A549 (cell line): ENCODE data around the gene TBC1D22A.

Experiments
- CEBPB ChIP-seq, 2 experiments: fragments of >200 bp in 1 of 2; sonication (Bioruptor Twin) in 1 of 2; formaldehyde crosslinking in 1 of 2; IDR thresholded peaks; 2 replicates each; pipeline ENCODE4 v1.6.1; 2012 to 2016
- CHD4 ChIP-seq: fragments of 200-600 bp; sonication (generic); IDR thresholded peaks from 2 replicates; pipeline ENCODE4 v1.6.1; 2016; ENCODE audit warnings: antibody characterized with exemption, mild to moderate bottlenecking, borderline replicate concordance
- EP300 ChIP-seq, 2 experiments: fragments of >200 bp; sonication (Bioruptor Twin); formaldehyde crosslinking; IDR thresholded peaks; 2 replicates in 1 of 2; 3 replicates in 1 of 2; pipeline ENCODE4 v1.6.1; 2016 to 2017
- FOSL2 ChIP-seq, 2 experiments: fragments of 450-650 bp in 1 of 2; fragments of >200 bp in 1 of 2; sonication (Bioruptor Twin) in 1 of 2; formaldehyde crosslinking; IDR thresholded peaks; 2 replicates each; pipeline versions ENCODE4 v1.5.0 to v1.6.1; 2016 to 2020; ENCODE audit warnings: mild to moderate bottlenecking in 1 of 2, moderate library complexity in 1 of 2
- MAFK ChIP-seq: fragments of 450-650 bp; IDR thresholded peaks from 2 replicates; pipeline ENCODE4 v1.6.1; 2014; ENCODE audit not compliant: partially characterized antibody
- NR3C1 ChIP-seq: fragments of >200 bp; sonication (Bioruptor Twin); formaldehyde crosslinking; IDR thresholded peaks from 3 replicates; pipeline ENCODE4 v1.6.1; 2017
- POLR2A ChIP-seq: IDR thresholded peaks from 2 replicates; pipeline ENCODE4 v1.6.1; 2012; ENCODE audit warnings: mild to moderate bottlenecking, low read length
- POLR2AphosphoS2 ChIP-seq: conservative IDR thresholded peaks from 2 replicates; pipeline ENCODE4 v1.6.1; 2012; ENCODE audit warnings: low read length, improper control_type of control experiment, inconsistent platforms
- RAD21 ChIP-seq, 2 experiments: fragments of >200 bp in 1 of 2; sonication (Bioruptor Twin) in 1 of 2; formaldehyde crosslinking in 1 of 2; IDR thresholded peaks in 1 of 2; conservative IDR thresholded peaks in 1 of 2; 2 replicates in 1 of 2; 3 replicates in 1 of 2; pipeline ENCODE4 v1.6.1; 2012 to 2018; ENCODE audit warnings: inconsistent platforms in 1 of 2
- TF ChIP-seq, protein P1 (sequence below): fragments of 150-350 bp; IDR thresholded peaks from 2 replicates; pipeline ENCODE4 v1.6.1; 2014; ENCODE audit warnings: low read depth, mild to moderate bottlenecking, low read length
- TF ChIP-seq, protein P2 (sequence below): fragments of >200 bp; sonication (Bioruptor Twin); formaldehyde crosslinking; IDR thresholded peaks from 3 replicates; pipeline ENCODE4 v1.5.1; 2016

DNA sequence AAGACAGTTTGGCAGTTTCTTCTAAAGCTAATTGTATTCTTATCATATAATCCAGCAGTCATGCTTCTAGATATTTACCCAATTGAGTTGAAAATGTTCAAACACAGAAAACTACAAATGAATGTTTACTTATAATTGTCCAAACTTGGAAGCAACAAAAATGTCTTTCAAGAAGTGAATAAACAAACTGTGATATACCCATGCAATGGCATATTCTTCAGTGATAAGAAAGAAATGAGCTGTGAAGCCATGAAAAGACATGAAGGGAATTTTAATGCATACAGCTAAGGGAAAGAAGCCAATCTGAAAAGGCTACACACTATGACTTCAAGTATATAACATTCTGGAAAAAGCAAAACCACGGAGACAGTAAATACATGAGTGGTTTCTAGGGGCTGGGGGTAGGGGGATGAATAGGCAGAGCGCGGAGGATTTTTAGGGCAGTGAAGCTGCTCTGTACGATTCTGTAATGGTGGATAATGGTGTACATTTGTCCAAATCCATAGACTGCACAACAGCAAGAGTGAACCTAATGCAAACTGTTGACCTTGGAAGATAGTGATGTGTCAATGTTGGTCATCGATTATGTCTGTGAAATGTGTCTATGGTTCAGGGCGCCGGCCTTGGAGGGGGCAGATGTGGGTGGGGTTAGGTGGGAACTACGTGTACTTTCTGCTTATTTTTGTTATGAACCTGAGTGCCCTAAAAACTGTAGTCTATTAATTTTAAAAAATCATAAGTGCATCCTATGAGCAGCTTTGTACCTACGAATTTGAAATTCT lies 424.9 kb downstream of the TBC1D22A start:
- no peak for TF ChIP-seq CEBPB (IDR thresholded peaks at IDR 0.05)
- TF ChIP-seq EP300 (IDR thresholded peaks at IDR 0.05), result no peak
- TF ChIP-seq, protein P1, sequence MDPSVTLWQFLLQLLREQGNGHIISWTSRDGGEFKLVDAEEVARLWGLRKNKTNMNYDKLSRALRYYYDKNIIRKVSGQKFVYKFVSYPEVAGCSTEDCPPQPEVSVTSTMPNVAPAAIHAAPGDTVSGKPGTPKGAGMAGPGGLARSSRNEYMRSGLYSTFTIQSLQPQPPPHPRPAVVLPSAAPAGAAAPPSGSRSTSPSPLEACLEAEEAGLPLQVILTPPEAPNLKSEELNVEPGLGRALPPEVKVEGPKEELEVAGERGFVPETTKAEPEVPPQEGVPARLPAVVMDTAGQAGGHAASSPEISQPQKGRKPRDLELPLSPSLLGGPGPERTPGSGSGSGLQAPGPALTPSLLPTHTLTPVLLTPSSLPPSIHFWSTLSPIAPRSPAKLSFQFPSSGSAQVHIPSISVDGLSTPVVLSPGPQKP, result no peak
- TF ChIP-seq, protein P2, sequence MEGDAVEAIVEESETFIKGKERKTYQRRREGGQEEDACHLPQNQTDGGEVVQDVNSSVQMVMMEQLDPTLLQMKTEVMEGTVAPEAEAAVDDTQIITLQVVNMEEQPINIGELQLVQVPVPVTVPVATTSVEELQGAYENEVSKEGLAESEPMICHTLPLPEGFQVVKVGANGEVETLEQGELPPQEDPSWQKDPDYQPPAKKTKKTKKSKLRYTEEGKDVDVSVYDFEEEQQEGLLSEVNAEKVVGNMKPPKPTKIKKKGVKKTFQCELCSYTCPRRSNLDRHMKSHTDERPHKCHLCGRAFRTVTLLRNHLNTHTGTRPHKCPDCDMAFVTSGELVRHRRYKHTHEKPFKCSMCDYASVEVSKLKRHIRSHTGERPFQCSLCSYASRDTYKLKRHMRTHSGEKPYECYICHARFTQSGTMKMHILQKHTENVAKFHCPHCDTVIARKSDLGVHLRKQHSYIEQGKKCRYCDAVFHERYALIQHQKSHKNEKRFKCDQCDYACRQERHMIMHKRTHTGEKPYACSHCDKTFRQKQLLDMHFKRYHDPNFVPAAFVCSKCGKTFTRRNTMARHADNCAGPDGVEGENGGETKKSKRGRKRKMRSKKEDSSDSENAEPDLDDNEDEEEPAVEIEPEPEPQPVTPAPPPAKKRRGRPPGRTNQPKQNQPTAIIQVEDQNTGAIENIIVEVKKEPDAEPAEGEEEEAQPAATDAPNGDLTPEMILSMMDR, result no peak
- TF ChIP-seq POLR2A, result no peak
- TF ChIP-seq RAD21 (conservative IDR thresholded peaks at IDR 0.05 in 1 of 2, IDR thresholded peaks at IDR 0.05 in 1 of 2), result no peak
- TF ChIP-seq CHD4, result no peak
- no peak for TF ChIP-seq FOSL2 (IDR thresholded peaks at IDR 0.05)
- TF ChIP-seq FOSL2 (CRISPR knock-in tag; IDR thresholded peaks at IDR 0.05), result no peak
- TF ChIP-seq NR3C1, result no peak
- no peak for TF ChIP-seq POLR2AphosphoS2
- no peak for TF ChIP-seq MAFK
